Stimulated activated CD4-positive, alpha-beta T cell treated with anti-CD3 and anti-CD28 coated beads, Interleukin-12 subunit alpha, Interleukin-12 subunit beta, amount 100 ng/mL, for 4 hours (primary cell): ENCODE data around the gene CD44.
"Not testable (repeated sequence)": the region's sequence is repeated elsewhere in the genome, so short reads cannot be mapped to it uniquely, and the experiment has no call there.

Experiments
- DNase-seq: peaks from one replicate; pipeline ENCODE4 v3.0.0-alpha.2; 2020

CD44 gene

GRCh38 chr11:35138943-35139721 lies at the start of gene CD44:
Gene CD44 (plus strand): TSS chr11:35139171. CDS start chr11:35139304, 133 bp downstream.
- peak; percentile 72 for DNase-seq

- DNase-seq, result no peak
Measured at GRCh38 chr11:35089666-35090065, 49.3 kb upstream of the CD44 start.

GRCh38 chr11:35090125-35090524 lies 48.8 kb upstream of the CD44 start:
- DNase-seq, result no peak

DNA sequence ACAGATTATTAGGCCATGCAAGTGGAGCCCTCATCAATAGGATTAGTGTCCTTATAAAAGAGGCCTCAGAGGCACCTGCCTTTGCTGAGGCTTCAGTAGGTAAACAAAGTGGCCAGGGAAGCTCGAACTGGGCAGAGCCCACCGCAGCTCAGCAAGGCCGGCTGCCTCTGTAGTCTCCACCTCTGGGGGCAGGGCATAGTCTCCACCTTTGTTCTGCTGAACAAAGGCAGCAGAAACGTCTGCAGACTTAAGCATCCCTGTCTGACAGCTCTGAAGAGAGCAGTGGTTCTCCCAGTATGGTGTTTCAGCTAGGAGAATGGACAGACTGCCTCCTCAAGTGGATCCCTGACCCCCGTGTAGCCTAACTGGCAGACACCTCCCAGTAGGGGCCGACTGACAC lies 48.0 kb upstream of the CD44 start:
- not testable (repeated sequence) for DNase-seq

DNA sequence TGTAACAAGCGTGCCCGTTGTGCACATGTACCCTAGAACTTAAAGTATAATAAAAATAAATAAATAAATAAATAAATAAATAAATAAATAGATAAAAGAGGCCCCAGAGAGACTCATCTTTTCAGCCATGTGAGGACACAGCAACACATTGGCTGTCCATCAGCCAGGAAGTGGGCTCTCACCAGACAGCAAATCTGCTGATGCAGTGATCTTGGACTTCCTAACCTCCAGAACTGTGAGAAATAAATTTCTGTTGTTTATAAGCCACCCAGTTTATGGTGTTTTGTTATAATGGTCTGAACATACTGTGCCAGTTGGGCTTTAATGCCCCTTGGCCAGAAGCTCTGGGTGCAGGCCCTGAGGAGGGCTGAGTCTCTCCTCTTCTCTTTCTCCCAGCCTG lies 42.2 kb upstream of the CD44 start:
- DNase-seq, result no peak

DNA sequence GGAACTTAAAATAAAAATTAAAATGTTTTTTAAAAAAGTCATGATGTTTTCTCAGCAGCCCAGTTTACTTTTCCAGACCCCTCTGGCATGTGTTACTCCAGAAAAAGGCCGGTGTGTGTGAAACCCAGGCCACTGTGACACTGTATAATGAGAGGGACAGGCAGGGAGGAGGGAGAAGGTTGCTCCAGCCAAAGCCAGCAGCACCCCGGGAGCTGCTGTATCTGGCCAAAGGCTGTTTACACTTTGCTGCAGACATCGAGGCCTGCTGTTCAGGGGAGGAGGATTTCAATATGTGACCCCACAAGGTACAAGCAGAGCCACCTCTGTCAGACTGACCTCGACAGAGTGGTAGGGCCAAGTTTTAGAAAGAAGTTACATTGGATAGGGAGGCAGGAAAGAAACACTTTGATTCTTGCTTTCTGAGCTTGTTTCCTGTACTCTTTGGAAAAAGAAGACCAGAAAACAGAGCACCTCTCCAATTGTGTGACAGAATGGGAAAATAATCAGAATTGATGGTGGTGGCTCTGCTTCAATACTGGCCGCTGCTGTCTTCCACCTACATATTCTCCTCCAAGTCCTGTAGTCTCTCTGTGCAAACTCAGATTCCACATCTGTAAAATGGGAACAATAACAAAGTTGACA lies 41.0 kb upstream of the CD44 start:
- no peak for DNase-seq

GRCh38 chr11:35098855-35099254 lies 40.1 kb upstream of the CD44 start:
- no peak for DNase-seq

- DNase-seq, result no peak
Measured at GRCh38 chr11:35099278-35100012, 39.5 kb upstream of the CD44 start.

GRCh38 chr11:35100013-35100383 lies 39.0 kb upstream of the CD44 start:
- no peak for DNase-seq

- no peak for DNase-seq
Measured at GRCh38 chr11:35101223-35101622, 37.7 kb upstream of the CD44 start.

- no peak for DNase-seq
Measured at GRCh38 chr11:35102267-35102666, 36.7 kb upstream of the CD44 start.

DNA sequence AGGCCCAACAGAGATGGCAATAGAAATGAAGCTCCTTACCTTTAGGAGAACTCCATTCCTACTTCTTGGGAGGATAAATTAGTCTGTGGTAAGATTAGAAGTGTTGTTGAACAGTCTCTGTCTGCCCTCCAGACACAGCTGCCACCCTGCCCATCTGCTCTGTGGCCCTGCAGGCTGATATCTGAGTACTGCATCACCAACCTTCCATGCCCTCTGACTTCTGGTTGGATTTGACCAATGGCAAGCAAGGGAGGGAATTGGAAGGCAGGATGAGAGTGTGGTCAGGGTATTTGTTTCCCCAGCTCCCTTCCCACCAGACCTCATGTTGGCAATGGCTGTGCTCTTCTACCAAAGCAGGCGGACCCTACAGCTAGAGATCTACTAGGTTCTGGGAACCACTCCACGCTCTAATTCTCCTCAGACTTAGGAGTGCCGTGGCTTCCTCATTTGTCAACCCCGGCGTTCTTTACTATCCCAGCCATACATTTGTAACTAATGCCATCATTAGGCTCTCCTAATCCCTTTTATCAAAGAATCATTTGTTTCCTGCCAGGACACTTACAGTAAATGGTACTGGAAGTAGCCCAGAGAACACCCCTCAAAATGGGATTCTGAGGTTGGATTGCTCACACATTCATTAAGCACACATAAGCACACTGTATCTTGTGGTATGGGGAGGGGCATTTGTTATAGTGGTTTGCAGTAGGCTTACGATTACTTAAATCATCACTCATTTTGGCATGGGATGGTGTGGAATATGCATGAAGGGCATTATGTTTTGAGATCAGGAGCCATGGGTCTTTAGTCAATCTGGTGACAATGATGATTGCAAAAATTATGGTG lies 35.4 kb upstream of the CD44 start:
- no peak for DNase-seq

- DNase-seq, result no peak
Measured at GRCh38 chr11:35104655-35105054, 34.3 kb upstream of the CD44 start.

GRCh38 chr11:35105319-35106079 lies 33.5 kb upstream of the CD44 start:
- no peak for DNase-seq

DNA sequence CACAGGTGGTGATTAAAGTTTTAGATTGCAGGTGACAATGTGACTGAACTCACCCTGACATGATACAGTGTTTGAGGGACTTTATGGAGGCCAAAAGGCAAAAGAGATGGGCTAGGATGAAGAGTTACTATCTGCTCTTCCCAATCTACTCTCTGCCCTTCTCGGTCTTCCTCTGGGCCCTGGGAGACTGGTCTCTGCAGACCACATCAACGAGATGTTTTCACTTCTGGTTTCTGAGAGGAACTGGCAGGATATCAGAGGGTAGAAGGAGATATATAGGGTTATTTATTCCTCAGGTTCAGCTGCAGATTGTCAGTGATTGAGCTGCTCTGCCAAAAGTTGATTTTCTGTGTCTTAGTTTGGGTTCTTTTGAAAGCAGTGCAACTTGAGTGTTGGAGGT lies 32.4 kb upstream of the CD44 start:
- DNase-seq, result no peak

GRCh38 chr11:35107861-35108260 lies 31.1 kb upstream of the CD44 start:
- DNase-seq, result no peak

DNA sequence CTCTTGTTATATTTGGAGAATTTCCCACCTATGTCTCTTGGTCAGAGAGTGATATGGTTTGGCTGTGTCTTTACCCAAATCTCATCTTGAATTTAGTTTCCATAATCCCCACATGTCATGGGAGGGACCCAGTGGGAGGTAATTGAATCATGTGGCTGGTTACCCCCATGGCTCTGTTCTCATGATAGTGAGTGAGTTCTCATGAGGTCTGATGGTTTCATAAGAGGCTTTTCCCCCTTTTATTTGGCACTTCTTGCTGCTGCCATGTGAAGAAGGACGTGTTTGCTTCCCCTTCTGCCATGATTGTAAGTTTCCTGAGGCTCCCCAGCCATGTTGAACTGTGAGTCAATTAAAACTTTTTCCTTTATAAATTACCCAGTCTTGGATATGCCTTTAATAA lies 30.6 kb upstream of the CD44 start:
- DNase-seq, result not testable (repeated sequence)

- no peak for DNase-seq
Measured at GRCh38 chr11:35109041-35109440, 29.9 kb upstream of the CD44 start.

DNA sequence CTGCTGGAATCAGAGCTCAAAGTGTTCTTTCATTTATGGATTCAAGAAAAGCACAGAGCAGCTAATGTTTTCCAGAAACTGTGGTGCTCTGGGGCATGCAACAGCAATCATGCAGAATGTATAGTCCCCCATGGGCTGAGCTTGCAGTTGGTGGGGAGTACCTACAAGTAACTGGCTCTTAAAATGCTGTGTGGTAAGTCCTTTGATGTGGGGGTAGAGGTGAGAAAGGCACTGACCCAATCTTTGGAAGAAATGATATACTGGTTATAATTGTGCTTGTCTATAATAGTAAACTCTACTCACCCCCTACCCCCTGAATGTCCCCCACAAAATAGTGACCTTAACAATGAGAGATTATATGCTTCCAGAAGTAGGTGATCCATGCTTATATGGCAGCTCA lies 29.1 kb upstream of the CD44 start:
- no peak for DNase-seq

- DNase-seq, result no peak
Measured at GRCh38 chr11:35111161-35112055, 27.6 kb upstream of the CD44 start.
